Aortic smooth muscle cell (primary cell): ENCODE data around the gene PAX9. TPM values are rescaled to one million over a fixed set of nuclear protein-coding genes. Genes with fewer than 3 reads are reported as not detected.

Experiments
- total RNA-seq: library from RNA; depleted of rRNA; stranded (reverse); fragments of >200 nt; gene quantifications from 2 replicates; pipeline ENCODE4 v1.2.3, GENCODE V29; 2014

PAX9 gene
- 0.12 and 0.26 TPM in 2 replicates for total RNA-seq

DNA sequence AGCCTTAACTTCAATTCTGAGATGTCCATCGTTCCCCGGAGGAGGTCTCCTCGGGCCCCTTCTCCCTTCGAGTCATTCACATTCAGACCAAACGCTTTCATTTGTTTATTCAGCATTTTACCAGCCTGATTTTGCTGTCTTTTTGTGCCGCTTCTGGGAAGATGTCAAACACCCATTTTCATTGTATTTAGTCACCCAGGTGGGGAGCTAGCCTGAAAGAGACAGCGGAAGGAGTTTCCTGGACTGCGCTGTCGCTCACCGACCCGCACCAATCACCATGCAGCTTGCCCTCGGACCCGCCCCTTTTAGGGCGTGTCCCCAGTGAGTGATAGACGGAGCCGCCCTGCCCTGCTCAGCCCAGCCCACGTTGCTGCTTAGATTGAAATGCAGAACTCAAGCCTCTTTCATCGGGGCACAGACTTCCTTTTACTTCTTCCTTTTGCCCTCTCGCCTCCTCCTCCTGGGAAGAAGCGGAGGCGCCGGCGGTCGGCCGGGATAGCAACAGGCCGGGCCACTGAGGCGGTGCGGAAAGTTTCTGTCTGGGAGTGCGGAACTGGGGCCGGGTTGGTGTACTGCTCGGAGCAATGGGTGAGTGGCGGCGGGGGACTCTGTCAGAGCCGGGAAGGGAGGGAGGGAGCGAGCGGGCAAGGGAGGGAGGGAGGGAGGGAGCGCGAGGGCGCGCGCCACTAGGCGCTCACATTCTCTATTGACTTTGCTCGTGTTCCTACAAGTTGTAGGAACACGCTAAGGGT lies at the start of gene PAX9:
TSS of gene PAX9 (plus strand) at position 355 of the 752 bp plus-strand sequence. CDS start at position 585, 230 bp downstream.

Other genes with a start within 250 kb of the PAX9 start
- gene NKX2-1, start 141.6 kb upstream of the PAX9 start, total RNA-seq, result not detected in 2 replicates
- not detected in 2 replicates for gene NKX2-8, start 79.2 kb upstream of the PAX9 start, total RNA-seq